Measurements from ENCODE around the gene NEIL1. TPM values are rescaled to one million over a fixed set of nuclear protein-coding genes. Genes with fewer than 3 reads are reported as not detected.
A peak's percentile ranks its signal among the peaks of the same experiment; 100 is the strongest.
"Not testable (repeated sequence)": the region's sequence is repeated elsewhere in the genome, so short reads cannot be mapped to it uniquely, and the experiment has no call there.

Gene NEIL1, protein sequence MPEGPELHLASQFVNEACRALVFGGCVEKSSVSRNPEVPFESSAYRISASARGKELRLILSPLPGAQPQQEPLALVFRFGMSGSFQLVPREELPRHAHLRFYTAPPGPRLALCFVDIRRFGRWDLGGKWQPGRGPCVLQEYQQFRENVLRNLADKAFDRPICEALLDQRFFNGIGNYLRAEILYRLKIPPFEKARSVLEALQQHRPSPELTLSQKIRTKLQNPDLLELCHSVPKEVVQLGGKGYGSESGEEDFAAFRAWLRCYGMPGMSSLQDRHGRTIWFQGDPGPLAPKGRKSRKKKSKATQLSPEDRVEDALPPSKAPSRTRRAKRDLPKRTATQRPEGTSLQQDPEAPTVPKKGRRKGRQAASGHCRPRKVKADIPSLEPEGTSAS
- polyA plus RNA-seq (2011; rRNA removed) (1.1 and 2.0 TPM in 2 replicates), polyA minus RNA-seq (2011; rRNA and poly(A)+ RNA removed) (1.1 and 1.2 TPM in 2 replicates)

DNA sequence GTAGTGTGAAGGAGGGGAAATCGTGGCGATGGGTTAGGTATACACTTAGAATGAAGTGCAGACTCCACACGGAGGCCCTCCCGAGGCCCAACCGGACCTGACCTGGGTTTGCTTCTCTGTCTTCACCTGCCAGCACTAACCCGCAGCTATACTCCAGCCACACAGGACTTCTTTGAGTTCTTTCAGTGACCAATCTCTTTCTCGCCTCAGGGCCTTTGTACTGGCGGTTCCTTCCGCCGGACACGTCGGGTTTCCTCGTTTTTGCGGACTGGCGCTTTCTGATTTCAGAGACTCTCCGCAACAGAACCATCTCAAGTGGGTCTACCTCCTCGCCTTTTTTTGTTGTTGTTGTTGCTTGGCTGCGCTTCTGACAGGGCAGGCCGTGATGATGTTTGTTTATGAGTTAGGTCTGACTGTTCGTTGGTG is at the start of gene NEIL1:
TSS of gene NEIL1 (plus strand) at position 244 of the 426 bp plus-strand sequence. CDS start 1,867 bp downstream, outside the sequence.
- ChIA-PET CTCF (no interaction called here), POLR2A (no interaction called here)
- Histone ChIP-seq H3K27ac (ENCODE audit: low read depth, low read length) (no peak within 1 kb of the TSS), H3K27me3 (ENCODE audit: control insufficient read depth, insufficient read depth, low read length) (peaks cover 22% of the 10 kb centered on the region), H3K4me3 (ENCODE audit: low read depth, low read length) (peak within 1 kb of the TSS; percentile 69), H3K9me3 (ENCODE audit: control insufficient read depth, insufficient read depth, low read length) (no peaks in the 10 kb centered on the region; the same call in 1 of the 2 replicates)
- DNase-seq (ENCODE audit: low read depth, low spot score): no peak
- TF ChIP-seq, protein P1, sequence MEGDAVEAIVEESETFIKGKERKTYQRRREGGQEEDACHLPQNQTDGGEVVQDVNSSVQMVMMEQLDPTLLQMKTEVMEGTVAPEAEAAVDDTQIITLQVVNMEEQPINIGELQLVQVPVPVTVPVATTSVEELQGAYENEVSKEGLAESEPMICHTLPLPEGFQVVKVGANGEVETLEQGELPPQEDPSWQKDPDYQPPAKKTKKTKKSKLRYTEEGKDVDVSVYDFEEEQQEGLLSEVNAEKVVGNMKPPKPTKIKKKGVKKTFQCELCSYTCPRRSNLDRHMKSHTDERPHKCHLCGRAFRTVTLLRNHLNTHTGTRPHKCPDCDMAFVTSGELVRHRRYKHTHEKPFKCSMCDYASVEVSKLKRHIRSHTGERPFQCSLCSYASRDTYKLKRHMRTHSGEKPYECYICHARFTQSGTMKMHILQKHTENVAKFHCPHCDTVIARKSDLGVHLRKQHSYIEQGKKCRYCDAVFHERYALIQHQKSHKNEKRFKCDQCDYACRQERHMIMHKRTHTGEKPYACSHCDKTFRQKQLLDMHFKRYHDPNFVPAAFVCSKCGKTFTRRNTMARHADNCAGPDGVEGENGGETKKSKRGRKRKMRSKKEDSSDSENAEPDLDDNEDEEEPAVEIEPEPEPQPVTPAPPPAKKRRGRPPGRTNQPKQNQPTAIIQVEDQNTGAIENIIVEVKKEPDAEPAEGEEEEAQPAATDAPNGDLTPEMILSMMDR (IDR thresholded peaks at IDR 0.05; ENCODE audit: low read depth, low read length): no peak

DNA sequence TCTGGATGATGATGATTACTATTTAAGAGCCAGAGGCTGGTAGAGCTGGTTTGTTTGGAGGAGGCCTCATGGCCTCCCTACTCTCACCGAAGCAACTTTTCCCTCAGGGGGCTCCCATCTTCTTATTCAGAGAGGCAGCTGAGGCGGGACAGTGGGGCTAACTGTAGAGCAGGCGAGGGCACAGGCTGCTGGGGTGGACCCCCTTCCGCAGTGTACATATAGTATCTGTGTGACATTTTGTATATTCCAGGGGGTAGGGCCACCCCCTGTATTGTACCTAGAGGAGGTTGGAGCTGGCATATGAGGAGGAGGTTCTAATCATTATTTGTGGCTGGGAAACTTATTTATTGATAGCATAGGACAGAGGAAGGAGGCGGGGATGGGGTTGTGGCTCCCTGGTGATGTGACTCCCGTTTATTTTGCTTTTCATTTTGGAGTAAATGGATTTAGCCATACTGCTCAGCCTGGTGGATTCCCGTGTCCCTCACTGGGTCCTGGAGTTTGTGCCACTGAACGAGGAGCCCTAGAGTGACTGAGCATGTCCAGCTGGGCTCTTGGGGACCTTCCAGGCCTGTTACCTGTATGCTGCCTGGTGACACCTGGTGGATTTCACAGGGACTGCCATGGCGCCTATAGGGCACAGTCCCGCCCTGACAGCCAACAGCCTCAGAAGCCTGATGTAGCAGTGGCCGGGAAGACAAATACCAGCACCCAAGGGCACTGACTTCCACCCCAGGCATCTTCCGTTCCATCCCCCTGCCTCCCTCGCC is 48.1 kb upstream of the NEIL1 start:
- H3K9me3 ChIP-seq (ENCODE audit: control insufficient read depth, insufficient read depth, low read length); DNase-seq (ENCODE audit: low read depth, low spot score); H3K4me3 ChIP-seq (ENCODE audit: low read depth, low read length); H3K27ac ChIP-seq (ENCODE audit: low read depth, low read length); POLR2A ChIA-PET; H3K27me3 ChIP-seq (ENCODE audit: control insufficient read depth, insufficient read depth, low read length): not testable (repeated sequence)
- CTCF ChIA-PET: interaction anchor here (0.6 kb wide), 1 partner anchor 269 kb away, joined by 3 read pairs; no protein-coding TSS in a partner anchor

DNA sequence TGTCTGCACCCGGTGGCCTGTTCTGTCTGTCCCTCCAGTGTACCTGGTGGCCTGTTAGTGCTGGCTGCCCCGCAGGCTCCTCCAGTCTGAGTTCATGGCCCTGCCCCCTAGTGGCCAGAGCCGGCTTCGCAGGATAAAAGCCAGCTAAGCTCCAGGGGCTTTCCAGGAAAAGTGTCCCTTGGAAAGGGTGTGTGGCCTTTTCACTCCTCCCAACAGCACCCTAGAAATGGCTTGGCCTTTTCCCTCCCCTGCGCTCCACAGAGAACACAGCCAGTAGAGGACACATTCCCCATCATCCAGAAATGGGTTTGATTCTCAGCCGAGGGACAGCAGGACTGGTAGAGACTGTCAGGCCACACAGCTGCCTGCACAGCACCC is 47.5 kb upstream of the NEIL1 start:
- POLR2A ChIA-PET; DNase-seq (ENCODE audit: low read depth, low spot score); H3K27ac ChIP-seq (ENCODE audit: low read depth, low read length); H3K9me3 ChIP-seq (ENCODE audit: control insufficient read depth, insufficient read depth, low read length); H3K27me3 ChIP-seq (ENCODE audit: control insufficient read depth, insufficient read depth, low read length); H3K4me3 ChIP-seq (ENCODE audit: low read depth, low read length): not testable (repeated sequence)
- TF ChIP-seq, protein P1 (IDR thresholded peaks at IDR 0.05; ENCODE audit: low read depth, low read length): peak; percentile 40
- CTCF ChIA-PET: interaction anchor here (0.6 kb wide), 1 partner anchor 270 kb away, joined by 3 read pairs; no protein-coding TSS in a partner anchor

DNA sequence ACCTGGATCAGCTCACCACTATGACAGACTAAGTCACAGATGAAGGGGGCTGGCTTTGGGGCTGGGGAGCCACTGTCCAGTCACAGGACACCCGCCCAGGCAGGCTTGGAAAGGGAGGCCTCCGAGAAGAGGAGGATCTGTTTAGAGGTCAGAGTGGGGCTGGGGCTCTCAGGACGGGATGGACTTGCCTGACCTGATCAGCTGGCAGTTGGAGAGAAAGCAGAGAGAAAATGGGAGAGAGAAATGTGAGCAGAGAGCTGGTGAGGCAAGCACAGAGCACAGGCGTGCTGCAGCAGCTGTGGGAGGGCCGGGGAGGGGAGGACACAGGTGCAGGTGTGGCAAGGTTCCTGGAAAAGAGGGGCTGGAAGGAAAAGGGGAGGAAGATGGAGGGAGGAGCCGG is 46.8 kb upstream of the NEIL1 start:
- POLR2A ChIA-PET: interaction anchor here (0.6 kb wide), 1 partner anchor 326 kb away, joined by 3 read pairs; the partner anchor contains the start of gene SNUPN
- not testable (repeated sequence) for H3K27ac ChIP-seq (ENCODE audit: low read depth, low read length); DNase-seq (ENCODE audit: low read depth, low spot score); H3K27me3 ChIP-seq (ENCODE audit: control insufficient read depth, insufficient read depth, low read length); H3K4me3 ChIP-seq (ENCODE audit: low read depth, low read length); H3K9me3 ChIP-seq (ENCODE audit: control insufficient read depth, insufficient read depth, low read length)
- CTCF ChIA-PET: interaction anchor here (0.7 kb wide), 1 partner anchor 96 kb away, joined by 3 read pairs; no protein-coding TSS in a partner anchor

DNA sequence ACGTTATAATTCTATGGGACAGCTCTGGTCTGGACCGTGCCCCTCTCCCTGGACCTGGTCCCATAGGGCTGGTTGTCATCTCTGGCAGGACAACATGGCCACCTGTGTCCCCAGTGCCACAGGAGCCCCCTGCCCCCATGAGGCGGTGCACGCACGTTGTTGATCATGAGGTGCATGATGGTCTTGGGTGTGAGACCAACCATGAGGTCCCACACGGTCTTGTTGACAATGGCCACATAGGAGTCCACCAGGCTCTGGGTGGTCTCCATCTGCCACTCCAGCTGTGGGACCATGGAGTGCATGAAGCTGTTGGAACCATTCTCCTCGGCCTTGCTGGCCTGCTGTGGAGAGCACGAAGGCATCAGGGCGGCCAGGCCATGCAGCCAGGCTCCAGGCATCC is 44.5 kb upstream of the NEIL1 start:
- ChIA-PET POLR2A (no interaction called here), CTCF (no interaction called here)
- H3K27me3 ChIP-seq (ENCODE audit: control insufficient read depth, insufficient read depth, low read length): peaks cover 12% of the 10 kb centered on the region

DNA sequence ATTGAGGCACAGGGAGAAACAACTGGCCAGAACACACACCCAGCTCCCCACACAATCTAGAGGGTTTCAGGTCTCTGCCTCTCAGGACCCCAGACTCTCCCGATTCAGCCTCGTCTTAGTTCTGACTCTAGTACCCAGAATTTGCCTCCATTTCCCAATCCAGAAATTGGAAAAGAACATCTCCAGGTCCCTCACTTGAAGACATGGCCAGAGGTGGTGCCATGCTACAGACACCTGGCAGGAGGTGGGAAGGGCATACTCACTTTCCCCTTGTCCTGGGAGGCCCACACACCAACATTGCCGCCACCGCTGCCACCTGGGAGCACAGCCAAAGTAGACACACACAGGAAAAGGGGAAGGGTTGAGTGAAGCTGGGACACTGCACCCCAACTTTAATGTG is 44.1 kb upstream of the NEIL1 start:
- peaks cover 13% of the 10 kb centered on the region for H3K27me3 ChIP-seq (ENCODE audit: control insufficient read depth, insufficient read depth, low read length)
- POLR2A ChIA-PET; CTCF ChIA-PET; DNase-seq (ENCODE audit: low read depth, low spot score); H3K27ac ChIP-seq (ENCODE audit: low read depth, low read length); H3K9me3 ChIP-seq (ENCODE audit: control insufficient read depth, insufficient read depth, low read length); H3K4me3 ChIP-seq (ENCODE audit: low read depth, low read length): not testable (repeated sequence)

More for the DNA sequence above, 44.5 kb upstream of the NEIL1 start:
- no peak overlapping the region for H3K27ac ChIP-seq (ENCODE audit: low read depth, low read length)
- H3K9me3 ChIP-seq (ENCODE audit: control insufficient read depth, insufficient read depth, low read length): no peaks in the 10 kb centered on the region
- no peak for DNase-seq (ENCODE audit: low read depth, low spot score)
- TF ChIP-seq, protein P1 (IDR thresholded peaks at IDR 0.05; ENCODE audit: low read depth, low read length): no peak
- no peak overlapping the region for H3K4me3 ChIP-seq (ENCODE audit: low read depth, low read length)
